Measurements from ENCODE around the gene PVALB. TPM values are rescaled to one million over a fixed set of nuclear protein-coding genes. Genes with fewer than 3 reads are reported as not detected.

PVALB gene
- total and polyA plus RNA-seq, 2 of the 4 experiments (the other 2 are of a cell fraction): not detected

DNA sequence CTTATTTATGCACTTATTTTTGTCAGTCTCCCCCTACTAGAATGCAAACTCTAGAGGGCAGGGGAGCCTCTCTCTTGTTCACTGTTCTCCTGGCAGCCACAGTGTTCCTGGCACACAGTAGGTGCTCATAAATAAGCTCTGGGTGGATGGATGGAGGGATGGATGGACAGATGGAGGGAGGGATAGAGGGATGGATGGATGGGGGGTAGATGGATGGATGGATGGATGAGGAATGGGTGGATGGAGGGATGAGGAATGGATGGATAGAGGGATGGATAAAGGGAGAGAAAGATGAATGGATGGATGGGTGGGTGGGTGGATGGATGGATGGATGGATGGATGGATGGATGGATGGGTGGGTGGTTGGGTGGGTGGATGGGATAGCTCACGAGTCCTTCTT is 13.5 kb downstream of the PVALB start:
- dilution Hi-C loops (cut with HindIII; ENCODE audit: low sequenced_read_pairs, unreplicated experiment) (no loop called here), in situ Hi-C loops (cut with MboI; ENCODE audit: low sequenced_read_pairs) (no loop called here), intact Hi-C loops (cut with micrococcal nuclease) (no loop called here)
- H3K27ac ChIP-seq (ENCODE audit: insufficient read depth, low read length): no peak overlapping the region
- no peak overlapping the region for H4K8ac ChIP-seq (ENCODE audit: low read depth in 2 of 2, low read length in 2 of 2)
- TF ChIP-seq RFX5 (IDR thresholded peaks at IDR 0.05; ENCODE audit: low read depth, low read length) (no peak), MAFK (IDR thresholded peaks at IDR 0.05; ENCODE audit: low read depth, low read length) (no peak), MXI1 (IDR thresholded peaks at IDR 0.05; ENCODE audit: borderline replicate concordance, low read depth, low read length) (no peak), FOS (IDR thresholded peaks at IDR 0.05; ENCODE audit: low read depth, low read length) (no peak), SMC3 (IDR thresholded peaks at IDR 0.05; ENCODE audit: low read depth, low read length) (no peak), RAD21 (IDR thresholded peaks at IDR 0.05; ENCODE audit: low read length) (no peak), MAZ (IDR thresholded peaks at IDR 0.05; ENCODE audit: borderline replicate concordance, low read depth, low read length) (no peak), RCOR1 (IDR thresholded peaks at IDR 0.05; ENCODE audit: insufficient replicate concordance, low read length) (no peak), CHD1 (IDR thresholded peaks at IDR 0.05; ENCODE audit: low read depth, low read length) (no peak), POLR2A (IDR thresholded peaks at IDR 0.05; ENCODE audit: low read depth, low read length) (no peak), BHLHE40 (IDR thresholded peaks at IDR 0.05; ENCODE audit: low read depth, low read length) (no peak), CEBPB (IDR thresholded peaks at IDR 0.05; ENCODE audit: low read depth, low read length) (no peak), NFE2L2 (IDR thresholded peaks at IDR 0.05; ENCODE audit: low read depth, low read length) (no peak)
- TF ChIP-seq, protein P1, sequence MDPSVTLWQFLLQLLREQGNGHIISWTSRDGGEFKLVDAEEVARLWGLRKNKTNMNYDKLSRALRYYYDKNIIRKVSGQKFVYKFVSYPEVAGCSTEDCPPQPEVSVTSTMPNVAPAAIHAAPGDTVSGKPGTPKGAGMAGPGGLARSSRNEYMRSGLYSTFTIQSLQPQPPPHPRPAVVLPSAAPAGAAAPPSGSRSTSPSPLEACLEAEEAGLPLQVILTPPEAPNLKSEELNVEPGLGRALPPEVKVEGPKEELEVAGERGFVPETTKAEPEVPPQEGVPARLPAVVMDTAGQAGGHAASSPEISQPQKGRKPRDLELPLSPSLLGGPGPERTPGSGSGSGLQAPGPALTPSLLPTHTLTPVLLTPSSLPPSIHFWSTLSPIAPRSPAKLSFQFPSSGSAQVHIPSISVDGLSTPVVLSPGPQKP (IDR thresholded peaks at IDR 0.05; ENCODE audit: borderline replicate concordance, low read depth, low read length): no peak
- TF ChIP-seq, protein P2, sequence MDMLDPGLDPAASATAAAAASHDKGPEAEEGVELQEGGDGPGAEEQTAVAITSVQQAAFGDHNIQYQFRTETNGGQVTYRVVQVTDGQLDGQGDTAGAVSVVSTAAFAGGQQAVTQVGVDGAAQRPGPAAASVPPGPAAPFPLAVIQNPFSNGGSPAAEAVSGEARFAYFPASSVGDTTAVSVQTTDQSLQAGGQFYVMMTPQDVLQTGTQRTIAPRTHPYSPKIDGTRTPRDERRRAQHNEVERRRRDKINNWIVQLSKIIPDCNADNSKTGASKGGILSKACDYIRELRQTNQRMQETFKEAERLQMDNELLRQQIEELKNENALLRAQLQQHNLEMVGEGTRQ (IDR thresholded peaks at IDR 0.05; ENCODE audit: low read depth, low read length): no peak
- TF ChIP-seq, protein P3, sequence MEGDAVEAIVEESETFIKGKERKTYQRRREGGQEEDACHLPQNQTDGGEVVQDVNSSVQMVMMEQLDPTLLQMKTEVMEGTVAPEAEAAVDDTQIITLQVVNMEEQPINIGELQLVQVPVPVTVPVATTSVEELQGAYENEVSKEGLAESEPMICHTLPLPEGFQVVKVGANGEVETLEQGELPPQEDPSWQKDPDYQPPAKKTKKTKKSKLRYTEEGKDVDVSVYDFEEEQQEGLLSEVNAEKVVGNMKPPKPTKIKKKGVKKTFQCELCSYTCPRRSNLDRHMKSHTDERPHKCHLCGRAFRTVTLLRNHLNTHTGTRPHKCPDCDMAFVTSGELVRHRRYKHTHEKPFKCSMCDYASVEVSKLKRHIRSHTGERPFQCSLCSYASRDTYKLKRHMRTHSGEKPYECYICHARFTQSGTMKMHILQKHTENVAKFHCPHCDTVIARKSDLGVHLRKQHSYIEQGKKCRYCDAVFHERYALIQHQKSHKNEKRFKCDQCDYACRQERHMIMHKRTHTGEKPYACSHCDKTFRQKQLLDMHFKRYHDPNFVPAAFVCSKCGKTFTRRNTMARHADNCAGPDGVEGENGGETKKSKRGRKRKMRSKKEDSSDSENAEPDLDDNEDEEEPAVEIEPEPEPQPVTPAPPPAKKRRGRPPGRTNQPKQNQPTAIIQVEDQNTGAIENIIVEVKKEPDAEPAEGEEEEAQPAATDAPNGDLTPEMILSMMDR (conservative IDR thresholded peaks at IDR 0.05; ENCODE audit: low read depth, low read length): no peak
- DNase-seq (no peak), ATAC-seq (ENCODE audit: low read depth) (no peak)
- H3K14ac ChIP-seq (replicated peaks; ENCODE audit: low read depth, low read length): no peak overlapping the region
- H2BK5ac ChIP-seq (ENCODE audit: low read depth, low read length, poor library complexity, severe bottlenecking): no peak overlapping the region
- H3K4me1 ChIP-seq (ENCODE audit: control insufficient read depth, insufficient read depth, low read length): no peaks in the 10 kb centered on the region
- no peaks in the 10 kb centered on the region for H3K79me1 ChIP-seq (ENCODE audit: low read depth in 1 of 2, low read length in 2 of 2)
- H4K91ac ChIP-seq (ENCODE audit: insufficient read depth, low read depth, low read length): no peak overlapping the region
- no peak overlapping the region for H3K4ac ChIP-seq (ENCODE audit: low read depth, low read length)
- ChIA-PET CTCF (no interaction called here), POLR2A (ENCODE audit: unreplicated experiment) (no interaction called here)
- no peak overlapping the region for H3K4me3 ChIP-seq (ENCODE audit: insufficient read depth, low read depth, low read length)
- no peak overlapping the region for H3K23ac ChIP-seq (ENCODE audit: low read depth, low read length)
- WGBS, 2 experiments (ENCODE audit: extremely low coverage in 2 of 2, insufficient read length in 1 of 2): no CpG with 5 or more reads among the region's 1 CpG
- no peaks in the 10 kb centered on the region for H3K36me3 ChIP-seq (ENCODE audit: control insufficient read depth, insufficient read depth, low read length)
- H3K18ac ChIP-seq (ENCODE audit: low read depth, low read length): no peak overlapping the region
- H3K4me2 ChIP-seq (ENCODE audit: low read depth, low read length): no peak overlapping the region
- BruUV-seq (replicated peaks): no TSS peak
- no peaks in the 10 kb centered on the region for H4K20me1 ChIP-seq (ENCODE audit: insufficient read depth, low read length)
- no peak overlapping the region for H2BK15ac ChIP-seq (ENCODE audit: low read depth, low read length)
- H4K5ac ChIP-seq (ENCODE audit: low read depth, low read length): no peak overlapping the region
- H3K56ac ChIP-seq (ENCODE audit: extremely low read depth, insufficient read depth, low read length): no peak overlapping the region
- H2AK9ac ChIP-seq (replicated peaks; ENCODE audit: low read depth, low read length, poor library complexity): no peak overlapping the region
- peaks cover 44% of the 10 kb centered on the region for H3K27me3 ChIP-seq (ENCODE audit: control insufficient read depth, insufficient read depth, low read length)
- no peaks in the 10 kb centered on the region for H3K9me3 ChIP-seq (ENCODE audit: control insufficient read depth, insufficient read depth, low read length)
- no peak overlapping the region for H2AFZ ChIP-seq (replicated peaks; ENCODE audit: low read length, poor library complexity)
- no peak overlapping the region for H2BK20ac ChIP-seq (ENCODE audit: low read depth, low read length)
- H3K9me1 ChIP-seq (ENCODE audit: insufficient read depth, low read length): no peaks in the 10 kb centered on the region
- H2BK120ac ChIP-seq (ENCODE audit: low read depth, low read length): no peak overlapping the region
- no peak overlapping the region for H2AK5ac ChIP-seq (ENCODE audit: low read depth, low read length)
- H3K9ac ChIP-seq (ENCODE audit: low read depth, low read length): no peak overlapping the region
